IMR-90 (cell line): ENCODE results near the gene POU4F1. TPM values are rescaled to one million over a fixed set of nuclear protein-coding genes. Genes with fewer than 3 reads are reported as not detected.

Source experiments
- ATAC-seq: fragments of 200-7000 bp; cut with Tn5 transposase; 2 replicates; pipeline ENCODE4 v1.9.1; 2020; ENCODE audit warnings: low read depth, mild to moderate bottlenecking, moderate library complexity
- BruUV-seq: library from RNA; stranded (reverse); fragments of 400-500 nt; replicated peaks from 2 replicates; lab custom pipeline; 2021; lab: Mats Ljungman, UMichigan
- CTCF ChIA-PET: fragments of 300-600 bp; formaldehyde crosslinking; extraction: SDS; loops from one replicate; lab custom pipeline; 2021; ENCODE audit warnings: antibody characterized with exemption; lab: Yijun Ruan, JAX
- POLR2A ChIA-PET: fragments of 300-600 bp; sonication (Branson Sonifier 250); formaldehyde crosslinking; loops from one replicate; lab custom pipeline; 2022; ENCODE audit warnings: antibody characterized with exemption; ENCODE audit not compliant: unreplicated experiment; lab: Charles Lee
- DNase-seq: peaks from one replicate; pipeline ENCODE4 v3.0.0; 2013
- H2AFZ ChIP-seq: replicated peaks from 2 replicates; pipeline ENCODE3; 2013; ENCODE audit warnings: low read length, mild to moderate bottlenecking; ENCODE audit not compliant: poor library complexity
- H2AK5ac ChIP-seq: 2 replicates; pipeline ENCODE4 v1.6.1; 2013; ENCODE audit warnings: low read depth, low read length, inconsistent platforms
- H2AK9ac ChIP-seq: replicated peaks from 2 replicates; pipeline ENCODE3; 2013; ENCODE audit warnings: mild to moderate bottlenecking, low read depth, low read length, moderate library complexity; ENCODE audit not compliant: poor library complexity
- H2BK120ac ChIP-seq: 2 replicates; pipeline ENCODE4 v1.6.1; 2013; ENCODE audit warnings: low read depth, low read length, inconsistent platforms
- H2BK15ac ChIP-seq: 3 replicates; pipeline ENCODE4 v1.6.1; 2013; ENCODE audit warnings: low read depth, low read length, inconsistent platforms
- H2BK20ac ChIP-seq: 2 replicates; pipeline ENCODE4 v1.6.1; 2013; ENCODE audit warnings: low read depth, mild to moderate bottlenecking, inconsistent platforms, low read length, moderate library complexity
- H2BK5ac ChIP-seq: 2 replicates; pipeline ENCODE4 v1.6.1; 2013; ENCODE audit warnings: mild to moderate bottlenecking, low read depth, low read length, inconsistent platforms; ENCODE audit not compliant: poor library complexity, severe bottlenecking
- H3K14ac ChIP-seq: replicated peaks from 2 replicates; pipeline ENCODE4 v1.6.1; 2013; ENCODE audit warnings: low read depth, low read length, inconsistent platforms
- H3K18ac ChIP-seq: 2 replicates; pipeline ENCODE4 v1.6.1; 2013; ENCODE audit warnings: low read depth, low read length, control low read depth
- H3K23ac ChIP-seq: 2 replicates; pipeline ENCODE4 v1.6.1; 2013; ENCODE audit warnings: low read depth, low read length, inconsistent platforms
- H3K27ac ChIP-seq: 2 replicates; pipeline ENCODE4 v1.5.1; 2013; ENCODE audit warnings: mild to moderate bottlenecking, control low read depth, low read length; ENCODE audit not compliant: insufficient read depth
- H3K27me3 ChIP-seq: 2 replicates; pipeline ENCODE4 v1.6.1; 2013; ENCODE audit warnings: low read length; ENCODE audit not compliant: control insufficient read depth, insufficient read depth
- H3K36me3 ChIP-seq: 2 replicates; pipeline ENCODE4 v1.6.1; 2013; ENCODE audit warnings: low read length, mixed read lengths; ENCODE audit not compliant: control insufficient read depth, insufficient read depth
- H3K4ac ChIP-seq: 2 replicates; pipeline ENCODE4 v1.6.1; 2013; ENCODE audit warnings: low read depth, low read length, inconsistent platforms
- H3K4me1 ChIP-seq: 2 replicates; pipeline ENCODE4 v1.6.1; 2013; ENCODE audit warnings: low read length, mixed read lengths; ENCODE audit not compliant: control insufficient read depth, insufficient read depth
- H3K4me2 ChIP-seq: 2 replicates; pipeline ENCODE4 v1.6.1; 2013; ENCODE audit warnings: low read depth, mild to moderate bottlenecking, control low read depth, low read length, moderate library complexity
- H3K4me3 ChIP-seq: 2 replicates; pipeline ENCODE4 v1.5.1; 2013; ENCODE audit warnings: low read depth, mild to moderate bottlenecking, control low read depth, low read length, moderate library complexity; ENCODE audit not compliant: insufficient read depth
- H3K56ac ChIP-seq: 2 replicates; pipeline ENCODE4 v1.6.1; 2013; ENCODE audit warnings: low read length, inconsistent platforms; ENCODE audit not compliant: insufficient read depth; ENCODE audit errors: extremely low read depth
- H3K79me1 ChIP-seq, 2 experiments: 2 replicates each; pipeline ENCODE4 v1.6.1; 2013; ENCODE audit warnings: low read length in 2 of 2, inconsistent platforms in 1 of 2, low read depth in 1 of 2
- H3K9ac ChIP-seq: 2 replicates; pipeline ENCODE4 v1.6.1; 2013; ENCODE audit warnings: low read depth, low read length, control low read depth
- H3K9me1 ChIP-seq: 2 replicates; pipeline ENCODE4 v1.6.1; 2013; ENCODE audit warnings: low read length, inconsistent platforms; ENCODE audit not compliant: insufficient read depth
- H3K9me3 ChIP-seq: 2 replicates; pipeline ENCODE4 v1.6.1; 2013; ENCODE audit warnings: low read length; ENCODE audit not compliant: control insufficient read depth, insufficient read depth
- H4K20me1 ChIP-seq: 2 replicates; pipeline ENCODE4 v1.6.1; 2013; ENCODE audit warnings: low read length, inconsistent platforms; ENCODE audit not compliant: insufficient read depth
- H4K5ac ChIP-seq: 2 replicates; pipeline ENCODE4 v1.6.1; 2013; ENCODE audit warnings: mild to moderate bottlenecking, low read depth, low read length, control low read depth
- H4K8ac ChIP-seq, 2 experiments: 2 replicates each; pipeline ENCODE4 v1.6.1; 2013; ENCODE audit warnings: low read depth in 2 of 2, low read length in 2 of 2, control low read depth in 1 of 2, inconsistent platforms in 1 of 2
- H4K91ac ChIP-seq: 2 replicates; pipeline ENCODE4 v1.6.1; 2013; ENCODE audit warnings: low read depth, low read length, inconsistent platforms; ENCODE audit not compliant: insufficient read depth
- BHLHE40 ChIP-seq: fragments of 150-350 bp; IDR thresholded peaks from 2 replicates; pipeline ENCODE4 v1.6.1; 2016; ENCODE audit warnings: mild to moderate bottlenecking, low read depth, low read length
- CEBPB ChIP-seq: IDR thresholded peaks from 2 replicates; pipeline ENCODE4 v1.6.1; 2012; ENCODE audit warnings: low read depth, low read length, improper control_type of control experiment
- FOS ChIP-seq: fragments of 150-350 bp; IDR thresholded peaks from 2 replicates; pipeline ENCODE4 v1.6.1; 2016; ENCODE audit warnings: low read depth, low read length
- MAFK ChIP-seq: IDR thresholded peaks from 2 replicates; pipeline ENCODE4 v1.6.1; 2012; ENCODE audit warnings: low read depth, low read length, improper control_type of control experiment
- MAZ ChIP-seq: IDR thresholded peaks from 2 replicates; pipeline ENCODE4 v1.6.1; 2012; ENCODE audit warnings: low read depth, mild to moderate bottlenecking, low read length, improper control_type of control experiment, moderate library complexity, borderline replicate concordance
- MXI1 ChIP-seq: IDR thresholded peaks from 2 replicates; pipeline ENCODE4 v1.6.1; 2012; ENCODE audit warnings: low read depth, mild to moderate bottlenecking, low read length, moderate library complexity, borderline replicate concordance
- POLR2A ChIP-seq: IDR thresholded peaks from 2 replicates; pipeline ENCODE4 v1.6.1; 2012; ENCODE audit warnings: mild to moderate bottlenecking, low read depth, low read length
- RAD21 ChIP-seq: IDR thresholded peaks from 2 replicates; pipeline ENCODE4 v1.6.1; 2012; ENCODE audit warnings: low read length, improper control_type of control experiment
- RCOR1 ChIP-seq: IDR thresholded peaks from 2 replicates; pipeline ENCODE4 v1.6.1; 2012; ENCODE audit warnings: mild to moderate bottlenecking, low read length, improper control_type of control experiment; ENCODE audit not compliant: insufficient replicate concordance
- RFX5 ChIP-seq: IDR thresholded peaks from 2 replicates; pipeline ENCODE4 v1.8.0; 2012; ENCODE audit warnings: low read depth, mild to moderate bottlenecking, low read length, moderate library complexity
- SMC3 ChIP-seq: fragments of 150-350 bp; IDR thresholded peaks from 2 replicates; pipeline ENCODE4 v1.6.1; 2016; ENCODE audit warnings: low read depth, mild to moderate bottlenecking, antibody characterized with exemption, low read length, moderate library complexity
- WGBS, 2 experiments: methylation state at CpG; one replicate each; pipeline versions ENCODE4 v1.1.5 to v1.1.7; 2013; ENCODE audit warnings: missing lambda C conversion rate in 2 of 2; ENCODE audit not compliant: insufficient read length in 1 of 2; ENCODE audit errors: extremely low coverage in 2 of 2; 5-methylcytosine and 5-hydroxymethylcytosine counted together
- dilution Hi-C: fragments of 300-500 bp; cut with HindIII; formaldehyde crosslinking; loops from one replicate; pipeline ENCODE4 v1.14.3; 2018; ENCODE audit warnings: low sequenced_read_pairs; ENCODE audit not compliant: unreplicated experiment
- in situ Hi-C: fragments of 300-500 bp; cut with MboI; formaldehyde crosslinking; loops from 3 replicates; pipeline ENCODE4 v1.14.3; 2019; ENCODE audit warnings: low sequenced_read_pairs, inconsistent platforms, mixed read lengths
- intact Hi-C: fragments of 100-400 bp; cut with micrococcal nuclease; formaldehyde crosslinking; loops from 2 replicates; pipeline ENCODE4 v1.10.0; 2022
- polyA plus RNA-seq, 3 experiments: library from polyadenylated mRNA; depleted of rRNA; stranded (reverse); fragments of >200 nt; gene quantifications; 2 replicates each; pipeline ENCODE4 v1.2.3, GENCODE V29; 2012; ENCODE audit warnings: low replicate concordance in 1 of 3
- total RNA-seq: library from RNA; depleted of rRNA; stranded (reverse); fragments of >200 nt; gene quantifications from 2 replicates; pipeline ENCODE4 v1.2.3, GENCODE V29; 2012
- TF ChIP-seq, protein P1 (sequence below): fragments of 150-350 bp; IDR thresholded peaks from 2 replicates; pipeline ENCODE4 v1.6.1; 2017; ENCODE audit warnings: mild to moderate bottlenecking, antibody characterized with exemption, low read length, low read depth
- TF ChIP-seq, protein P2 (sequence below): conservative IDR thresholded peaks from 2 replicates; pipeline ENCODE4 v1.5.1; 2012; ENCODE audit warnings: mild to moderate bottlenecking, low read depth, low read length, improper control_type of control experiment
- TF ChIP-seq, protein P3 (sequence below): fragments of 150-350 bp; IDR thresholded peaks from 2 replicates; pipeline ENCODE4 v1.6.1; 2016; ENCODE audit warnings: low read depth, mild to moderate bottlenecking, low read length, moderate library complexity, borderline replicate concordance

Gene POU4F1
- total and polyA plus RNA-seq, 2 of the 4 experiments (the other 2 are of a cell fraction) = 0.02 TPM; not detected in 1

DNA sequence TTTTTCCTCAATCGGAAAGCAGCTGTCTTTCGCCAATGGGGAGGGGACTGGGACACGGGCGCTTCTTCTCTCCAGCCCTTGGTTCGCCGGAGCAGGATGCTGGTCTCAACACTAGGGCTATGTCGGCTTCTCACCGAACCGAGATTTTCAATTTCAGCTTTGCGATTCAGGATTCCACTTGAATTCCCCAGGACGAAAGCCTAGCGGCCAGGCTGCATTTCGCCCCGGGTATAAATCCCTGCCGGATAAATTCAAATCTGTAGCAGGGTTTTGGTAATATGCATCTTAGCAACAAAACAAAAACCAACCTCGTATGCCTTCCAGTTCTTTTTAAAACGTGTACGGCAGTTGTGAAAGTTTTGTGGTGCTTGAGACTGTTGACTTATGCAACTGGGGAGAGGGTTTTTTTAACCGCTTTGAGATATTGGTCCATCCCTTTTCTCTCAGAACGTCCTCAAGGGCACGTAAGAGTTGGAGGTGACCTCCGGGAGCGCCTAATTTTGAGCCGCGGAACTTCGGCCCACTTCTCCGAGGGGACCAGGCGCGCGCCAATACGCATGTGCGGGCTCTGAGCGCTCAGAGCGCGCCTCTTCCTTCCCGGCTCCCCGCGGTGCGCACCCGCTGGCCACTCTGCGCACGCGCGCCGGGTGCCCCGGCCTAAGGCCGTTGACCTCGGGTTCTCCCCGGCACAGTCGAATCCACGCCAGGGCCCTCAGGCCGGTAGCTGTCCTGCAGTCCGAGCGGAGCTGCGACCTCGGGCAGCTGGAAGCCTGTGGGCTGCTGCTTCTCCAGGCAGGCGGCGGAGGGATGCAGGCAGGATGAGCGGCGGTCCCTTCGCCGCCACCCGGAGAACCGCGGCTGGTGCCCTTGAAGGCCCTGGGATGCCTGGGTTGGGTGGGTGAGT is 7.6 kb downstream of the POU4F1 start:
- H4K8ac ChIP-seq = no peak overlapping the region
- no peak overlapping the region for H2BK20ac ChIP-seq
- H4K91ac ChIP-seq = no peak overlapping the region
- no peak overlapping the region for H3K4ac ChIP-seq
- POLR2A ChIA-PET = no interaction called here
- in situ Hi-C loops = loop anchor here (25.0 kb wide), 1 partner anchor 458 kb away; no protein-coding TSS in a partner anchor
- H3K9me1 ChIP-seq = no peaks in the 10 kb centered on the region
- no peak overlapping the region for H3K14ac ChIP-seq
- no peak overlapping the region for H2BK15ac ChIP-seq
- no peaks in the 10 kb centered on the region for H3K4me1 ChIP-seq
- dilution Hi-C loops = no loop called here
- H2AFZ ChIP-seq = peak overlapping the region; percentile 83
- CTCF ChIA-PET = interaction anchor here (1.3 kb wide), 1 partner anchor 11 kb away, joined by 3 read pairs; no protein-coding TSS in a partner anchor
- H2BK120ac ChIP-seq = no peak overlapping the region
- H3K56ac ChIP-seq = no peak overlapping the region
- no peak overlapping the region for H2AK9ac ChIP-seq
- BruUV-seq = no TSS peak
- 4% methylated on average over 32 of the region's 65 CpGs; no CpG with 5 or more reads in 1 of the 2 experiments for WGBS, 2 experiments
- peak overlapping the region; percentile 63; the same call in 1 of the 2 replicates for H3K4me2 ChIP-seq
- intact Hi-C loops = no loop called here
- no peak overlapping the region for H2AK5ac ChIP-seq
- H3K9ac ChIP-seq = no peak overlapping the region
- H3K9me3 ChIP-seq = peaks cover 6% of the 10 kb centered on the region; the same call in 1 of the 2 replicates
- no peaks in the 10 kb centered on the region for H3K79me1 ChIP-seq
- peak overlapping the region; percentile 19; the same call in 1 of the 2 replicates for H3K4me3 ChIP-seq
- no peak overlapping the region for H3K18ac ChIP-seq
- H4K20me1 ChIP-seq = peaks cover 3% of the 10 kb centered on the region; the same call in 1 of the 2 replicates
- no peak overlapping the region for H2BK5ac ChIP-seq
- DNase-seq = no peak
- no peaks in the 10 kb centered on the region for H3K36me3 ChIP-seq
- H3K27ac ChIP-seq = no peak overlapping the region
- peaks cover 76% of the 10 kb centered on the region for H3K27me3 ChIP-seq
- no peak overlapping the region for H3K23ac ChIP-seq
- H4K5ac ChIP-seq = no peak overlapping the region
- peak; percentile 62 for ATAC-seq
- TF ChIP-seq SMC3 = no peak
- TF ChIP-seq CEBPB = no peak
- no peak for TF ChIP-seq MAFK
- no peak for TF ChIP-seq FOS
- TF ChIP-seq RAD21 = no peak
- TF ChIP-seq BHLHE40 = no peak
- TF ChIP-seq POLR2A = no peak
- TF ChIP-seq, protein P1, sequence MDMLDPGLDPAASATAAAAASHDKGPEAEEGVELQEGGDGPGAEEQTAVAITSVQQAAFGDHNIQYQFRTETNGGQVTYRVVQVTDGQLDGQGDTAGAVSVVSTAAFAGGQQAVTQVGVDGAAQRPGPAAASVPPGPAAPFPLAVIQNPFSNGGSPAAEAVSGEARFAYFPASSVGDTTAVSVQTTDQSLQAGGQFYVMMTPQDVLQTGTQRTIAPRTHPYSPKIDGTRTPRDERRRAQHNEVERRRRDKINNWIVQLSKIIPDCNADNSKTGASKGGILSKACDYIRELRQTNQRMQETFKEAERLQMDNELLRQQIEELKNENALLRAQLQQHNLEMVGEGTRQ = no peak
- no peak for TF ChIP-seq MXI1
- no peak for TF ChIP-seq RFX5
- TF ChIP-seq, protein P2, sequence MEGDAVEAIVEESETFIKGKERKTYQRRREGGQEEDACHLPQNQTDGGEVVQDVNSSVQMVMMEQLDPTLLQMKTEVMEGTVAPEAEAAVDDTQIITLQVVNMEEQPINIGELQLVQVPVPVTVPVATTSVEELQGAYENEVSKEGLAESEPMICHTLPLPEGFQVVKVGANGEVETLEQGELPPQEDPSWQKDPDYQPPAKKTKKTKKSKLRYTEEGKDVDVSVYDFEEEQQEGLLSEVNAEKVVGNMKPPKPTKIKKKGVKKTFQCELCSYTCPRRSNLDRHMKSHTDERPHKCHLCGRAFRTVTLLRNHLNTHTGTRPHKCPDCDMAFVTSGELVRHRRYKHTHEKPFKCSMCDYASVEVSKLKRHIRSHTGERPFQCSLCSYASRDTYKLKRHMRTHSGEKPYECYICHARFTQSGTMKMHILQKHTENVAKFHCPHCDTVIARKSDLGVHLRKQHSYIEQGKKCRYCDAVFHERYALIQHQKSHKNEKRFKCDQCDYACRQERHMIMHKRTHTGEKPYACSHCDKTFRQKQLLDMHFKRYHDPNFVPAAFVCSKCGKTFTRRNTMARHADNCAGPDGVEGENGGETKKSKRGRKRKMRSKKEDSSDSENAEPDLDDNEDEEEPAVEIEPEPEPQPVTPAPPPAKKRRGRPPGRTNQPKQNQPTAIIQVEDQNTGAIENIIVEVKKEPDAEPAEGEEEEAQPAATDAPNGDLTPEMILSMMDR = no peak
- no peak for TF ChIP-seq RCOR1
- TF ChIP-seq, protein P3, sequence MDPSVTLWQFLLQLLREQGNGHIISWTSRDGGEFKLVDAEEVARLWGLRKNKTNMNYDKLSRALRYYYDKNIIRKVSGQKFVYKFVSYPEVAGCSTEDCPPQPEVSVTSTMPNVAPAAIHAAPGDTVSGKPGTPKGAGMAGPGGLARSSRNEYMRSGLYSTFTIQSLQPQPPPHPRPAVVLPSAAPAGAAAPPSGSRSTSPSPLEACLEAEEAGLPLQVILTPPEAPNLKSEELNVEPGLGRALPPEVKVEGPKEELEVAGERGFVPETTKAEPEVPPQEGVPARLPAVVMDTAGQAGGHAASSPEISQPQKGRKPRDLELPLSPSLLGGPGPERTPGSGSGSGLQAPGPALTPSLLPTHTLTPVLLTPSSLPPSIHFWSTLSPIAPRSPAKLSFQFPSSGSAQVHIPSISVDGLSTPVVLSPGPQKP = no peak
- no peak for TF ChIP-seq MAZ
